HG02571 (cell line): ENCODE measurements around the gene RALGPS2.

ENCODE experiments used
- ATAC-seq: cut with Tn5 transposase; IDR thresholded peaks from one replicate; pipeline ENCODE4 v1.9.1; 2021; ENCODE audit warnings: mild to moderate bottlenecking, moderate library complexity; ENCODE audit not compliant: unreplicated experiment

Gene RALGPS2

DNA sequence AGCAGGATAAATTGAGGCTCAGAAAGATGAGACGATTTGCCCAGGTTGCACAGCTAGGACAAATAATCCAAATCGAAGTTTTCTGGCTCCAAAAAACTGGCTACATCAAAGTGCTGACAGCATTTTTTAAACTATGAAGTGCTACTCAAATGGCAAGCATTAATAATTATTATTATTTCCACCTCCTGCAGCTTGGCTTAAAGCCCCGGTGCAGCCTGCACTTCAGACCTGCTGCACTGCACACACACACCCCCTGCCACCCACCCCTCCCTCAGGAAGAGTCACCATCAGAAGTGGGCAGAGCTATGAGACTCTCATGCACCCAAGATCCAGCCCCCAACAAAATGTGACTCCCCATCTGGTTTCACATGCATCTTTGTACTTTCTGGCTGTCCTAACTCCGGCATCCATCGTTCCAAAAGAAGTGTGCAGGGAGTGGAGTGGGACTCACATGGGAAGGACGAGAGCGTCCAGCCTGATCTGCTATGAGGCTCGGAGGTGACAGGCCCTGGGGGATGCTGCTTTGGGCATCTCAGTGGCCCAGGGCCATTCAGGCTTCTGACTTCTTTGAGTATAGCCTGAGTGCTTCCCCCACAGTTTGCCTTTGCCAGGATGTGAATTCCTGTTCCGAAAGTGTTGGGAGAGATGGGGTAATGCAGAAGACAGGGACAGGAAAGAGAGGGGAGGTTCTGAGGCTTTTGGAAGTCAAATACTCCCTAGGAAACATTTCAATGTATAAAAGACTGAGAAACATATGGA is 235.6 kb downstream of the RALGPS2 start:
- ATAC-seq: no peak

DNA sequence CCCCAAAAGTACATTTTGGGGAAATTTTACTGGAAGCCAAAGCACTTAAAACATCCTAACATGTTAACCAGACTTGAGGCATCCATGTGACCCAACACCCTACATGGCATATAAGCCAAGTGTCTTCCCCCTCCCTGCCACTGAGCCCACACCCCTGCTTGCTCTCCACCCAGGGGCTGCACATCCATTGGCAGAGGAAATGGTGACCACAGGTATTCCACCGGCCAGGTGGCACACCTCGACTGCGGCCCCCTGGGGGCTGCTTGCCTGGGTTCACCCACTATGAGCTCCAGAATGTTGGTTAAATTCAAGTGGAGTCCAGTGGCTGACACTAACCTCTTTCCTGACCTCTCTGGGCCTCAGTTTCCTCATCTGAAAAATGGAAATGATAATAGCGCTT is 236.3 kb downstream of the RALGPS2 start:
- ATAC-seq: no peak

DNA sequence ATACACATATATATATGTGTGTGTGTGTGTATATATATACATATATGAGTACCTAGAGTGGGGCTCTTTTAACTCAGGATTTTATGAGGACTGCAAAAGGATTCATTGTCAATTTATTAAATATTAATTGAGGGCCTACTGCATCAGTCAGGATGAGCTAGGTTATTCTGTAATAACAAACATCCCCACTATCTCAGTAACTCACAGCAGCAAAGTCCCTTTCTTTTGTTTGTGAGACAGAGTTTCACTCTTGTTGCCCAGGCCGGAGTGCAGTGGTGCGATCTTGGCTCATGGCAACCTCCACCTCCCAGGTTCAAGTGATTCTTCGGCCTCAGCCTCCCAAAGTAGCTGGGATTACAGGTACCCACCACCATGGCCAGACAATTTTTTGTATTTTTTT is 236.8 kb downstream of the RALGPS2 start:
- no peak for ATAC-seq

DNA sequence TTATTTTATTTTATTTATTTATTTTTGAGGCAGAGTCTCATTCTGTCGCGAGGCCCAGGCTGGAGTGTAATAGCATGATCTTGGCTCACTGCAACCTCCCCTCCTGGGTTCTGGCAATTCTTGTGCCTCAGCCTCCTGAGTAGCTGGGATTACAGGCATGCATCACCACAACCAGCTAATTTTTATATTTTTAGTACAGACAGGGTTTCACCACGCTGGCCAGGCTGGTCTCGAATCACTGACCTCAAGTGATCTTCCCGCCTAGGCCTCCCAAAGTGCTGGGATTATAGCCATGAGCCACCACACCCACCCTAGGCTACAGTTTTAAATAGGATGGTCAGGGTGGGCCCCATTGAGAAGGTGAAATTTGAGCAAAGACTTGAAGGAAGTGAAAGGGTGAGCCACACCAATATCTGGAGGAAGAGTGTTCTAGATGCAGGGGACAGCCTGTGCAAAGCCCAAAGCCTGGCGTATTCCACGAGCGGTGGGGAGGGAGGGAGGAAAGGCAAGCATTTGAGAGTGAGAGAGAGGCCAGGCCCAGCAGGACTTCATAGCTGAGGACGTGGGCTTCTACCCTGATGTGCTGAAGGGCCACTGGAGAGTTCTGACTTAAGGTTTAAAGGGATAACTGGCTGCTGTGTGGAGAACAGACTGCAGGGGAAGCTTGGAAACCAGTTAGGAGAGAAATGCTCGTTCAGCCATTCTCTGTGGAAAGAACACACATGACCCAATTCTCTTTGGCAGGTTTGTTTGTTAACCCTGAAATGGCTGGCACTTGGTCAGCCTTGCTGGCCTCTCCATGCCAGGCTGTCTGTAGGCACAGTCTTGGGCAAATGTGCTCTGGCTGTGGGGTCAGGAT is 238.0 kb downstream of the RALGPS2 start:
- ATAC-seq: no peak

DNA sequence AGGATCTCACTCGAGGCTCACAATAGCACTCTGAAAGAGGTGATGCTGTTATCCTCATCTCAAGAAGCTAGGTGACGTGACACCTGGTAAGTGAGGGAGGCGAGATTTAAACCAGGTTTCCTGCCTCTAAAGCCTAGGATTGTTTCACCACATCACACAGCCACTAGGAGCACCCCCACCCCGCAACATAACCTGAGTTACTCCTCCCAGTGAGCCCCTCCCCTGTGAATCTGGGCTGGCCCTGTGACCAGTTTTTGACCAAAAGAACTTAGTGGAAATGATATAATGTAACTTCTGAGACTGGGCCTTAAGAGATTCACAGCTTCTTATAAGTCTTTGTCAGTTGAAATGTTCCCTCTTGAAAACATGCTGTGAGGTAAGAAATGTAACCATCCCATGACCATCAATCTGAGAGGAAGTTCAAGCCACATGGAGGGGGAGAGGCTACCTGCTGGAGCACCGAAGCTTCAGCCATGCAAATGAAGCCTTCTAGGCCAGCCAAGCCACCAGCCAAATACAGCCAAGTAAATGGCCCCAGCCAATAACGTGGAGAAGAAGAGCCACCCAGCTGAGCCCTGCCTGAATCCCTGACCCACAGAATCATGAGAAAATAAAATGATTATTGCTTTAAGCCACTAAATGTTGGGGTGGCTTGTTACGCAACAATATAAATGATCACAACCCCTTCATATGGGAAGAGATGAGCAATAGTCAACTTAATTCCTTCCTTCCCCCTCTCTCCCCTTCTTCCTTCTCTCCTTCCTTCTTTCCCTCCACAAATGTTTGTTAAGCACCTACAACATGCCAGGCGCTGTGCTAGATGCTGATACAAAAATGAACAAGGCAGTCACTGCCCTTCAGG is 239.7 kb downstream of the RALGPS2 start:
- ATAC-seq: no peak

DNA sequence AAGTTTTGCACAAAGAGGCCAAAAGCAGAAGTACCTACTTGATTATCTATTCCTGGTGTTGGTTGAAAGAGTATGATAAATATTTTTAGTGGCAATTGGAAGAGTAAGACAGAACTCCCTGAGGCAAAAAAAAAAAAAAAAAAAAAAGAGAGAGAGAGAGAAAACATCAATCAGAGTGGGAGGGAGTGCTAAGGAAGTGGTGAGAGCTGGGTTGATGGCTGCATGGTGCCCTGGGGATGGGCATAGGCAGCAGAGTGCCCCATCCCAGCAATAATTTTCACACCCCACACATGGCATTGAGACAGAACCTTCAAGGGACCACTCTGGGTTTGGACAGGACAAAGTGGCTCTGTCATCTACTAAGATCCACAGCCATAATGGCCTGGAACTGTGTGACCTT is 241.3 kb downstream of the RALGPS2 start:
- no peak for ATAC-seq

DNA sequence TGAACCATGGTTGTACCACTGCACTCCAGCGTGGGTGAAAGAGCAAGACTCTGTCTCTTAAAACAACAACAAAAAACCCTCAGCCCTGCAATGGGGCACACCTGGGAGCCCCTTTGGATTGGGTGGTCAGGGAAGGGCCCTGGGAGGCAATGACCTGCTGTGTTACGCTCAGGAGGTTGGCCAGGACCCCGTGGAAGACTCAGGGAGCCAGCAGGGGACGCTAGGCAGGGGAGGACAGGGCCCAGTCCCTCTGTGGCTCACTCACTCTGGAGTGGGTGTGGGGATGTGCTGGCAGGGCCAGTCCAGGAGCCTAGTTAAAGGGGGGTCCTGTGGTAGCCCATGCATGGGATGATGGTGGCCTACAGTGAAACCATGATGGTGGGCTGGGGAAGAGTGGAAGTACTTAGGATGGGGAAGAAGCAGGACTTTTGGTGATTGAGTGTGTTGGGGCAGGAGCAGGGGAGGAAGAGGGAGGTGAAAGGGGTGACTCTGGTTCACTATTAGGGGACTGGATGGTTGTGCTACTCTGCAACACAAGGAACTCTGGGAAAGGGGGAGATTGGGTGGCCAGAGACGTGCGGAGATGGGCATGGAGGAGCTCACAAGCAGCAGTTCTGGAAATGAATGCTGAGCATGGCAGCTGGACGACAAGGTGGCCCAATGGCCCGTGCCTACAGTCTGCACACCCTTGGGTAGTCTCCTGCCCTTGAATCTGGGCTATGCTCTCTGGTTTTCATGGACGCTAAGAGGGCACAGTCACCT is 244.4 kb downstream of the RALGPS2 start:
- no peak for ATAC-seq

DNA sequence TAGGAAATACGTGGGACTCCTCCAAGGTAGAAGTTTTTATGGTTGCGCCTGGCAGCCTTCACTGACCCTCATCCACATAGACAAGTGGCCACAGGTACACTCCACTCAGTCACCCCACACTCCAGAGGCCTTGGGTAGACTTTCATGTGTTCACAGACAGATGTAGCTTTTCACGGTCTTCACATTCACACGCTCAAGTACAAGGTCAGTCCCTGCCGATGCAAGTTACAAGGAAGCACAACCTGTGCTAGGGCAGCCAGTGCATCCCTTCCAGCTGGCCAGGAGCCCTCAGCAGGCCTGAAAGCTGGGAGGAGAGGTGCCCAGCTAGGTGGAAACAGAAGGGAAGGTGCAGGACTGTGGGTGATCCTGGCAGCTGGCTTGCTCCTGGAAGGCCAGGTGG is 245.1 kb downstream of the RALGPS2 start:
- ATAC-seq: no peak
